KMS-11 (cell line): ENCODE data around the gene MYOD1.

ENCODE experiments used
- H2AFZ ChIP-seq: fragments of 200-600 bp; sonication (generic); 2 replicates; pipeline ENCODE4 v1.6.1; 2016; ENCODE audit warnings: antibody characterized with exemption, mixed run types, low read depth
- H3K27ac ChIP-seq: fragments of 200-600 bp; sonication (generic); 2 replicates; pipeline ENCODE4 v1.6.1; 2016; ENCODE audit warnings: mild to moderate bottlenecking, mixed run types
- H3K27me3 ChIP-seq: fragments of 200-600 bp; sonication (generic); 2 replicates; pipeline ENCODE4 v1.6.1; 2017; ENCODE audit warnings: mild to moderate bottlenecking, low read depth, mixed run types, moderate library complexity; ENCODE audit not compliant: insufficient read depth
- H3K36me3 ChIP-seq: fragments of 200-600 bp; sonication (generic); 2 replicates; pipeline ENCODE4 v1.6.1; 2017; ENCODE audit warnings: mild to moderate bottlenecking, mixed run types; ENCODE audit not compliant: insufficient read depth
- H3K4me1 ChIP-seq: fragments of 200-600 bp; sonication (generic); 2 replicates; pipeline ENCODE4 v1.6.1; 2016; ENCODE audit warnings: mild to moderate bottlenecking, low read depth, mixed run types; ENCODE audit not compliant: poor library complexity, severe bottlenecking
- H3K4me2 ChIP-seq: fragments of 200-600 bp; sonication (generic); 2 replicates; pipeline ENCODE4 v1.7.0; 2016; ENCODE audit warnings: mild to moderate bottlenecking, mixed run types
- H3K4me3 ChIP-seq: fragments of 200-600 bp; sonication (generic); IDR thresholded peaks from 2 replicates; pipeline ENCODE4 v1.6.1; 2017; ENCODE audit warnings: low read depth, low read length, mixed read lengths; ENCODE audit not compliant: insufficient read depth
- H3K79me2 ChIP-seq: fragments of 200-600 bp; sonication (generic); 2 replicates; pipeline ENCODE4 v1.6.1; 2016; ENCODE audit warnings: low read depth, mixed run types; ENCODE audit not compliant: insufficient read depth
- H3K9ac ChIP-seq: fragments of 200-600 bp; sonication (generic); 2 replicates; pipeline ENCODE4 v1.6.1; 2016; ENCODE audit warnings: mild to moderate bottlenecking, mixed run types
- H4K20me1 ChIP-seq: fragments of 200-600 bp; sonication (generic); 2 replicates; pipeline ENCODE4 v1.6.1; 2016; ENCODE audit warnings: mild to moderate bottlenecking, mixed run types; ENCODE audit not compliant: insufficient read depth
- CTCF ChIP-seq: fragments of 200-600 bp; sonication (generic); conservative IDR thresholded peaks from 2 replicates; pipeline ENCODE4 v1.6.1; 2017; ENCODE audit warnings: low read depth, mild to moderate bottlenecking, antibody characterized with exemption, low read length, moderate library complexity, mixed read lengths

Gene MYOD1

DNA sequence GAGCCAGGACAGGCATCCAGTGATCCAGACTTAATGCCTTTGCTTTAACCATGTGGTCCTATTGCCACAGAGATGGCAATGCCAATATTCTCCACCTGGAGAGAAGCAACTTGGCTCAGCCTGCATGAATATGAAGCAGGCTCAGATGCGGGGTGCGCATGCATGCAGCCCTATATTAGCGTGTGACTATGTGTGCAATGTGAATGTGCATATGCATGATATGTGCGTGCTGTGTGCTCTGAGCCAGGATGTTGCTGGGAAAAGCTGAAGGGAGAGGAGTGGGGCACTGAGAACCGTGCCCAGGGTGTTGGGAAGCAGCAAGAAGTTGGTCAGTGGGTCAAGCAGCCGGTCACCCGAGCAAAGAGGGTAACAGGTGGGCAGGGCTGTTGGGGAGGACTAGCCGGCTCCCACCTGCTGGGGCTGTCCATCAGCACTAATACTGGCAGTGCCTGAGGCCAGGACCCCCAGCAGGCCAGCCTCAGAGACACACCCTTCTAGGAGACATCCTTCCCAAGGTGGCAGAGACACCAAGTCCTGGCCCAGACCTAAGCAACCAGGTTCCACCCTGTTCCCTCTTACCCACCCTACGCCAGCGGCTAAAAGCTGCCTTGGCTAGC, 24.8 kb upstream of the MYOD1 start:
- Histone ChIP-seq H3K27ac (no peak overlapping the region), H3K36me3 (no peaks in the 10 kb centered on the region), H3K4me2 (no peak overlapping the region), H3K79me2 (no peaks in the 10 kb centered on the region), H3K9ac (no peak overlapping the region), H4K20me1 (no peaks in the 10 kb centered on the region), H3K4me1 (no peaks in the 10 kb centered on the region), H3K4me3 (no peak overlapping the region), H2AFZ (no peak overlapping the region), H3K27me3 (no peaks in the 10 kb centered on the region)
- no peak for TF ChIP-seq CTCF

- H3K27me3 ChIP-seq: no peaks in the 10 kb centered on the region
- no peaks in the 10 kb centered on the region for H3K79me2 ChIP-seq
- H3K4me3 ChIP-seq: no peak overlapping the region
- H3K4me1 ChIP-seq: no peaks in the 10 kb centered on the region
- H3K9ac ChIP-seq: no peak overlapping the region
- H4K20me1 ChIP-seq: no peaks in the 10 kb centered on the region
- H3K36me3 ChIP-seq: no peaks in the 10 kb centered on the region
- no peak for TF ChIP-seq CTCF
- no peak overlapping the region for H3K27ac ChIP-seq
- no peak overlapping the region for H3K4me2 ChIP-seq
- H2AFZ ChIP-seq: no peak overlapping the region
Observed at GRCh38 chr11:17695454-17696441, 23.6 kb upstream of the MYOD1 start.

DNA sequence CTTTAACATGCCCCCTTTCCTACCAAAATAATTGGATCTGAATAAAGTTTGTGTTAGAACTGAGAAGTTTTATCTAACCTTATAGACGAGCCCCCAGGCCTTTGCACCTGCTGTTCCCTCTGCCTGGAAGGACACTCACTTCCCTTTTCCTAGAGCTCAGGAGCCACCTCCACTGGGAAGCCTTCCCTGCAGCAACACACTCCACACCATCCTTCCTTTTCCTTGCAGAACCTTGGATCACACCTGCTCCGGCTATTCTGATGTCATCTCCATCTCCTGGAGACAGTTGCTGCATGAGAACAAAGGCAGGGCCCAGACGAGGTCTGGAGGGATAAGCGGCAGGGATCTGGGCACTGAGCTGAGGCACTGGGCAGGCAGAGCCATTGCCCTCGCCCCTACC, 22.6 kb upstream of the MYOD1 start:
- no peaks in the 10 kb centered on the region for H3K79me2 ChIP-seq
- no peaks in the 10 kb centered on the region for H3K27me3 ChIP-seq
- no peak overlapping the region for H3K9ac ChIP-seq
- no peaks in the 10 kb centered on the region for H3K4me1 ChIP-seq
- no peak overlapping the region for H3K27ac ChIP-seq
- no peak overlapping the region for H2AFZ ChIP-seq
- no peak overlapping the region for H3K4me2 ChIP-seq
- no peak for TF ChIP-seq CTCF
- H3K36me3 ChIP-seq: no peaks in the 10 kb centered on the region
- no peaks in the 10 kb centered on the region for H4K20me1 ChIP-seq
- no peak overlapping the region for H3K4me3 ChIP-seq

GRCh38 chr11:17697175-17697949, 22.0 kb upstream of the MYOD1 start:
- no peak for TF ChIP-seq CTCF
- no peak overlapping the region for H2AFZ ChIP-seq
- no peaks in the 10 kb centered on the region for H3K36me3 ChIP-seq
- no peak overlapping the region for H3K4me2 ChIP-seq
- no peaks in the 10 kb centered on the region for H3K27me3 ChIP-seq
- no peaks in the 10 kb centered on the region for H4K20me1 ChIP-seq
- no peak overlapping the region for H3K4me3 ChIP-seq
- H3K4me1 ChIP-seq: no peaks in the 10 kb centered on the region
- H3K27ac ChIP-seq: no peak overlapping the region
- no peaks in the 10 kb centered on the region for H3K79me2 ChIP-seq
- H3K9ac ChIP-seq: no peak overlapping the region
